ENCODE data around the gene GPSM1.

GRCh38 chr9:136363106-136363948 lies 36.0 kb downstream of the GPSM1 start, which contains the start of gene DNLZ:
- TF ChIP-seq CTCF (IDR thresholded peaks at IDR 0.05; ENCODE audit: poor library complexity): peak; percentile 92
- TF ChIP-seq EZH2phosphoT487 (IDR thresholded peaks at IDR 0.05; ENCODE audit: low read depth, severe bottlenecking, unreplicated experiment): no peak
- TF ChIP-seq EZH2 (IDR thresholded peaks at IDR 0.05; ENCODE audit: borderline replicate concordance): no peak
